HAP-1 (cell line): ENCODE data around the gene CEBPG.

Experiments used
- DNase-seq, 2 experiments: peaks; one replicate each; pipeline ENCODE4 v3.0.0-alpha.2; 2016 to 2020; ENCODE audit warnings: low spot score in 2 of 2
- H3K27me3 ChIP-seq: fragments of 250-450 bp; sonication (Bioruptor Pico); 2 replicates; pipeline ENCODE4 v1.5.1; 2020; ENCODE audit warnings: low read depth, mild to moderate bottlenecking, moderate library complexity
- H3K36me3 ChIP-seq: fragments of 250-450 bp; sonication (Bioruptor Pico); replicated peaks from 2 replicates; pipeline ENCODE4 v1.5.1; 2020; ENCODE audit warnings: mild to moderate bottlenecking
- H3K4me1 ChIP-seq: fragments of 250-450 bp; sonication (Bioruptor Pico); 2 replicates; pipeline ENCODE4 v1.5.1; 2020; ENCODE audit warnings: mild to moderate bottlenecking
- H3K4me3 ChIP-seq: fragments of 250-450 bp; sonication (Bioruptor Pico); 2 replicates; pipeline ENCODE4 v1.5.1; 2020; ENCODE audit warnings: mild to moderate bottlenecking, moderate library complexity
- H3K9me3 ChIP-seq: fragments of 250-450 bp; sonication (Bioruptor Pico); 2 replicates; pipeline ENCODE4 v1.5.1; 2020; ENCODE audit warnings: mild to moderate bottlenecking, moderate library complexity
- in situ Hi-C: fragments of 300-500 bp; cut with MboI; formaldehyde crosslinking; loops from 3 replicates; pipeline ENCODE4 v1.14.3; 2020; ENCODE audit warnings: low sequenced_read_pairs, inconsistent platforms, mixed read lengths

Gene CEBPG

GRCh38 chr19:33406521-33407139 lies 33.1 kb downstream of the CEBPG start:
- Histone ChIP-seq H3K9me3 (no peaks in the 10 kb centered on the region), H3K27me3 (no peaks in the 10 kb centered on the region), H3K4me3 (no peak overlapping the region), H3K36me3 (no peaks in the 10 kb centered on the region), H3K4me1 (no peaks in the 10 kb centered on the region)
- in situ Hi-C loops = loop anchor here (5.0 kb wide), 1 partner anchor 169 kb away; no protein-coding TSS in a partner anchor
- DNase-seq = peak; percentile 55 to 90

GRCh38 chr19:33407140-33407551 lies 33.6 kb downstream of the CEBPG start:
- no peak for DNase-seq
- no peak overlapping the region for H3K4me3 ChIP-seq
- H3K27me3 ChIP-seq = no peaks in the 10 kb centered on the region
- H3K4me1 ChIP-seq = no peaks in the 10 kb centered on the region
- in situ Hi-C loops = loop anchor here (5.0 kb wide), 1 partner anchor 170 kb away; no protein-coding TSS in a partner anchor
- no peaks in the 10 kb centered on the region for H3K36me3 ChIP-seq
- no peaks in the 10 kb centered on the region for H3K9me3 ChIP-seq

GRCh38 chr19:33407716-33408115 lies 34.2 kb downstream of the CEBPG start:
- no peaks in the 10 kb centered on the region for H3K27me3 ChIP-seq
- no peak for DNase-seq
- in situ Hi-C loops = loop anchor here (5.0 kb wide), 1 partner anchor 170 kb away; no protein-coding TSS in a partner anchor
- no peaks in the 10 kb centered on the region for H3K9me3 ChIP-seq
- H3K36me3 ChIP-seq = no peaks in the 10 kb centered on the region
- H3K4me3 ChIP-seq = no peak overlapping the region
- no peaks in the 10 kb centered on the region for H3K4me1 ChIP-seq

- Histone ChIP-seq H3K36me3 (no peaks in the 10 kb centered on the region), H3K4me1 (no peaks in the 10 kb centered on the region), H3K27me3 (no peaks in the 10 kb centered on the region), H3K4me3 (no peak overlapping the region), H3K9me3 (no peaks in the 10 kb centered on the region)
- DNase-seq = no peak
- in situ Hi-C loops = loop anchor here (5.0 kb wide), 1 partner anchor 171 kb away; no protein-coding TSS in a partner anchor
These were observed 34.6 kb downstream of the CEBPG start for GRCh38 chr19:33408116-33408515.

- in situ Hi-C loops = loop anchor here (5.0 kb wide), 1 partner anchor 171 kb away; no protein-coding TSS in a partner anchor
- no peaks in the 10 kb centered on the region for H3K4me1 ChIP-seq
- no peaks in the 10 kb centered on the region for H3K27me3 ChIP-seq
- no peak overlapping the region for H3K4me3 ChIP-seq
- no peaks in the 10 kb centered on the region for H3K36me3 ChIP-seq
- H3K9me3 ChIP-seq = no peaks in the 10 kb centered on the region
- DNase-seq = no peak
These were observed 35.3 kb downstream of the CEBPG start for GRCh38 chr19:33408538-33409434.

GRCh38 chr19:33409906-33410685 lies 36.6 kb downstream of the CEBPG start:
- no peak overlapping the region for H3K4me3 ChIP-seq
- H3K27me3 ChIP-seq = no peaks in the 10 kb centered on the region
- DNase-seq = no peak
- in situ Hi-C loops = loop anchor here (5.0 kb wide), 1 partner anchor 173 kb away; no protein-coding TSS in a partner anchor
- no peaks in the 10 kb centered on the region for H3K9me3 ChIP-seq
- H3K4me1 ChIP-seq = no peaks in the 10 kb centered on the region
- no peaks in the 10 kb centered on the region for H3K36me3 ChIP-seq

GRCh38 chr19:33410915-33411401 lies 37.4 kb downstream of the CEBPG start:
- in situ Hi-C loops = no loop called here
- H3K9me3 ChIP-seq = no peaks in the 10 kb centered on the region
- no peaks in the 10 kb centered on the region for H3K27me3 ChIP-seq
- no peaks in the 10 kb centered on the region for H3K36me3 ChIP-seq
- H3K4me3 ChIP-seq = no peak overlapping the region
- no peak for DNase-seq
- no peaks in the 10 kb centered on the region for H3K4me1 ChIP-seq

- Histone ChIP-seq H3K36me3 (no peaks in the 10 kb centered on the region), H3K9me3 (no peaks in the 10 kb centered on the region), H3K4me3 (no peak overlapping the region), H3K4me1 (no peaks in the 10 kb centered on the region), H3K27me3 (no peaks in the 10 kb centered on the region)
- no peak for DNase-seq
- in situ Hi-C loops = no loop called here
These were observed 38.2 kb downstream of the CEBPG start for GRCh38 chr19:33411621-33412180.

GRCh38 chr19:33412601-33413425 lies 39.3 kb downstream of the CEBPG start:
- Histone ChIP-seq H3K27me3 (no peaks in the 10 kb centered on the region), H3K36me3 (no peaks in the 10 kb centered on the region), H3K4me1 (no peaks in the 10 kb centered on the region), H3K9me3 (no peaks in the 10 kb centered on the region), H3K4me3 (no peak overlapping the region)
- in situ Hi-C loops = no loop called here
- DNase-seq = no peak

GRCh38 chr19:33413426-33413725 lies 39.9 kb downstream of the CEBPG start:
- no peaks in the 10 kb centered on the region for H3K4me1 ChIP-seq
- H3K36me3 ChIP-seq = no peaks in the 10 kb centered on the region
- no peak for DNase-seq
- in situ Hi-C loops = no loop called here
- no peaks in the 10 kb centered on the region for H3K9me3 ChIP-seq
- no peaks in the 10 kb centered on the region for H3K27me3 ChIP-seq
- no peak overlapping the region for H3K4me3 ChIP-seq

- Histone ChIP-seq H3K9me3 (no peaks in the 10 kb centered on the region), H3K4me3 (no peak overlapping the region), H3K36me3 (no peaks in the 10 kb centered on the region), H3K4me1 (no peaks in the 10 kb centered on the region), H3K27me3 (no peaks in the 10 kb centered on the region)
- no peak for DNase-seq
- in situ Hi-C loops = no loop called here
These were observed 40.6 kb downstream of the CEBPG start for GRCh38 chr19:33413868-33414666.
